Erythroblast (primary cell): Measurements from ENCODE around the gene JPH2.

Experiments
- GATA1 ChIP-seq: IDR thresholded peaks from 2 replicates; pipeline ENCODE4 v1.6.1; 2011; ENCODE audit warnings: low read depth, mild to moderate bottlenecking, control low read depth, low read length, moderate library complexity
- POLR2A ChIP-seq: IDR thresholded peaks from 2 replicates; pipeline ENCODE4 v1.6.1; 2011; ENCODE audit warnings: mild to moderate bottlenecking, low read length

DNA sequence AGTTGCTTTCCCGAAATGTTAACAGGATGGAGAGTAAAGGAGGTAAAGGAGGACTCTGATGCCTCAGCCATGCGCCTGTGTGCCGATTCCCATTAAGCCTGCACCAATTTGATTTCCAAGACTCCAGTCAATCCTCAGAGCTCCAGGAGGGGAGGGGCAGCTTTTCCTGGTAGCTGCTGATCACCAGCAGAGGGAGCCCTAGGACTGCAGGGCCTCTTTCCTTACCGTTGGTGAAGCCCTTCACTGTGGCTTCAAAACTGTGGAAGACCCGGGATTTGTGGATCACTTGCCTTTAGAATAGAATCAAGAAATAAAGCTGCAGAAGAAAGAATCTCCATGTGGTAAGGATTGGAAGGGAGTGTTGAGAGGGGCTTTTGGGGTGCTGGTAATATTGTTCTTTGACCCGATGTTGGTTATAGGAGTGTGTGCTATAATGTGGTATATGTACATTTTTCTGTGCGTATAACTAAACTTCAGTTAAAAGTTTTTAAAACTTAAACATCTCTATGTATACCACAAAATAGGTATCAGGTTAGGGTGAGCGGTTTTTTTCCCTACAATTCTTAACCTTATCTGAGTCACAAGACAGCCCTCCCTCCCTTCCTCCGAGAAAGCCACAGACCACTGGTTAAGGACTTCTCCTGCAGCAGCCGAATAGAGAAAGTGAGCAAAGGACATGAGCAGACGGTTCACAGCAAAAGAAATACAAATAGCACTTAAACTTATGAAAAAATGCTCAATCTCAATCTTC is 30.5 kb upstream of the JPH2 start:
- TF ChIP-seq POLR2A, result no peak
- TF ChIP-seq GATA1, result no peak
